Keratinocyte (primary cell): Measurements from ENCODE around the gene CSTB. TPM values are rescaled to one million over a fixed set of nuclear protein-coding genes. Genes with fewer than 3 reads are reported as not detected.

Experiments
- DNase-seq: peaks from one replicate; pipeline ENCODE4 v3.0.0-alpha.2; 2011; ENCODE audit warnings: low read depth, missing footprints, low spot score
- FAIRE-seq: peaks from 2 replicates; lab custom pipeline; 2011; peaks lifted over from hg19 to GRCh38; lab: Jason Lieb, UNC
- H2AFZ ChIP-seq: 2 replicates; pipeline ENCODE4 v1.6.0; 2012; ENCODE audit warnings: low read length, control low read depth, inconsistent platforms; ENCODE audit not compliant: control insufficient read depth
- H3K27ac ChIP-seq: 2 replicates; pipeline ENCODE4 v1.5.1; 2011; ENCODE audit warnings: low read length; ENCODE audit not compliant: control insufficient read depth, insufficient read depth
- H3K27me3 ChIP-seq: 3 replicates; pipeline ENCODE4 v1.6.0; 2011; ENCODE audit warnings: low read length; ENCODE audit not compliant: control insufficient read depth, insufficient read depth; ENCODE audit errors: extremely low read depth
- H3K36me3 ChIP-seq, 2 experiments: 2 replicates in 1 of 2; 3 replicates in 1 of 2; pipeline ENCODE4 v1.5.1; 2011; ENCODE audit warnings: low read length in 2 of 2, mild to moderate bottlenecking in 1 of 2; ENCODE audit not compliant: control insufficient read depth in 2 of 2, insufficient read depth in 2 of 2; ENCODE audit errors: extremely low read depth in 1 of 2
- H3K4me1 ChIP-seq: 3 replicates; pipeline ENCODE4 v1.5.1; 2011; ENCODE audit warnings: low read length; ENCODE audit not compliant: control insufficient read depth, insufficient read depth; ENCODE audit errors: extremely low read depth
- H3K4me2 ChIP-seq: 3 replicates; pipeline ENCODE4 v1.6.0; 2011; ENCODE audit warnings: low read depth, low read length; ENCODE audit not compliant: control insufficient read depth, insufficient read depth; ENCODE audit errors: extremely low read depth
- H3K4me3 ChIP-seq, 3 experiments: fragments of 200-600 bp in 1 of 3; sonication (generic) in 1 of 3; 2 replicates in 2 of 3; 3 replicates in 1 of 3; pipeline ENCODE4 v1.5.1; 2011 to 2016; ENCODE audit warnings: low read length in 3 of 3, mild to moderate bottlenecking in 3 of 3, control low read depth in 2 of 3, inconsistent platforms in 1 of 3, low read depth in 1 of 3, mixed read lengths in 1 of 3, mixed run types in 1 of 3, moderate library complexity in 1 of 3; ENCODE audit not compliant: control insufficient read depth in 2 of 3, insufficient read depth in 2 of 3; ENCODE audit errors: extremely low read depth in 1 of 3
- H3K79me2 ChIP-seq: 2 replicates; pipeline ENCODE4 v1.6.0; 2012; ENCODE audit warnings: low read length; ENCODE audit not compliant: control insufficient read depth, insufficient read depth
- H3K9ac ChIP-seq: 3 replicates; pipeline ENCODE4 v1.6.0; 2011; ENCODE audit warnings: low read length; ENCODE audit not compliant: control insufficient read depth, insufficient read depth; ENCODE audit errors: extremely low read depth
- H3K9me1 ChIP-seq: 3 replicates; pipeline ENCODE4 v1.6.0; 2011; ENCODE audit warnings: low read length; ENCODE audit not compliant: control insufficient read depth, insufficient read depth; ENCODE audit errors: extremely low read depth
- H3K9me3 ChIP-seq: 2 replicates; pipeline ENCODE4 v1.5.1; 2012; ENCODE audit warnings: low read depth, low read length; ENCODE audit not compliant: control insufficient read depth
- H4K20me1 ChIP-seq: 3 replicates; pipeline ENCODE4 v1.6.0; 2011; ENCODE audit warnings: low read length; ENCODE audit not compliant: control insufficient read depth, insufficient read depth; ENCODE audit errors: extremely low read depth
- EZH2 ChIP-seq: IDR thresholded peaks from one replicate; pipeline ENCODE4 v1.6.1; 2012; ENCODE audit warnings: inconsistent platforms, mild to moderate bottlenecking, low read length, moderate library complexity
- dilution Hi-C: fragments of 300-500 bp; cut with MboI; formaldehyde crosslinking; loops from one replicate; pipeline ENCODE4 v1.7.0; 2020; ENCODE audit warnings: low sequenced_read_pairs; ENCODE audit not compliant: extremely low pct_ligation_motif_present
- polyA plus RNA-seq, 5 experiments: library from polyadenylated mRNA; depleted of rRNA in 3 of 5; stranded (reverse) in 3 of 5; stranded (forward) in 1 of 5; unstranded in 1 of 5; fragments of >200 nt; gene quantifications; 1 replicate in 1 of 5; 2 replicates in 3 of 5; 3 replicates in 1 of 5; pipeline versions ENCODE4 v1.2.1 to v1.2.3, GENCODE V29; 2011 to 2012; ENCODE audit warnings: missing spikeins in 2 of 5, low read depth in 1 of 5, low replicate concordance in 1 of 5
- TF ChIP-seq, protein P1 (sequence below), 3 experiments: IDR thresholded peaks in 1 of 3; conservative IDR thresholded peaks in 1 of 3; optimal IDR thresholded peaks in 1 of 3; 2 replicates in 2 of 3; 3 replicates in 1 of 3; pipeline versions ENCODE3 to v1.5.1; 2011; ENCODE audit warnings: low read length in 3 of 3, mild to moderate bottlenecking in 3 of 3, moderate library complexity in 2 of 3, control low read depth in 1 of 3, inconsistent platforms in 1 of 3; ENCODE audit not compliant: insufficient read depth in 2 of 3; ENCODE audit errors: extremely low read depth in 1 of 3

Gene CSTB
- polyA plus RNA-seq, 1 donor (not counting 4 experiments of a cell fraction or from before 2014, with no cell fraction given) = 126 TPM

DNA sequence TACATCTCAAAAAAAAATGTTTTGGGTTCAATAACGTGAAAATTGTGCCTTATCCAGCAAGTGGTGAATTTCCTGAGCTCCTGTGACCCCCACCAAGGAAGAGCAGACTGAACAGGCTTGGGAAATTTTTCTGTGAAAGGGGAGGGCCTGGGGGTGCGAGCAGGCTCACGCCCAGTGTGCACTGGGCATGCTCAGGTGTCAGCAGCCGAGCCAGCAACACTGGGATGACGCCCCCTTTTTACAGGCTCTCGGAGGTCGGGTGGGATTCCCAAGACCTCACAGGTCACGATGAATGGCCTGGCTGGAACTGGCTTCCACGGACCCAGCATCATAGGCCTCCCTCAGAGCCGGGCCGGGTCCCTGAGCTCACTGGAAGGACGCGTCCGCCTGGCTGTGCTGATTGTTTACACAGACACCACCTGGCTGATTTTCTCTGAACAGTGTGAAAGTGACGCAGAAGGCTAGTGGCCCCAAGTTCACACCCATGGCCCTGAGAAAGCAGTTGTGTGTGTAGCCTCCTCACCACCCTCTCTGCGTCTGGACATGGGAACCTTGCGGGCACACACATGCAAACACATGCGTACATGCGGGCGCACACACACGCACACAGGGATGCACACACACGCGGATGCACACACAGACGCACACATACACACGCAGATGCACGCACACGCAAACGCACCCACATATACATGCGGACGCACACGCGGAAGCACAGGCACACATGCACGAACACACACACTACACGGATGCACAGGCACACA is 9.2 kb downstream of the CSTB start:
- Histone ChIP-seq H3K9me3 (no peaks in the 10 kb centered on the region), H3K4me1 (peaks cover 49% of the 10 kb centered on the region), H2AFZ (no peak overlapping the region)

DNA sequence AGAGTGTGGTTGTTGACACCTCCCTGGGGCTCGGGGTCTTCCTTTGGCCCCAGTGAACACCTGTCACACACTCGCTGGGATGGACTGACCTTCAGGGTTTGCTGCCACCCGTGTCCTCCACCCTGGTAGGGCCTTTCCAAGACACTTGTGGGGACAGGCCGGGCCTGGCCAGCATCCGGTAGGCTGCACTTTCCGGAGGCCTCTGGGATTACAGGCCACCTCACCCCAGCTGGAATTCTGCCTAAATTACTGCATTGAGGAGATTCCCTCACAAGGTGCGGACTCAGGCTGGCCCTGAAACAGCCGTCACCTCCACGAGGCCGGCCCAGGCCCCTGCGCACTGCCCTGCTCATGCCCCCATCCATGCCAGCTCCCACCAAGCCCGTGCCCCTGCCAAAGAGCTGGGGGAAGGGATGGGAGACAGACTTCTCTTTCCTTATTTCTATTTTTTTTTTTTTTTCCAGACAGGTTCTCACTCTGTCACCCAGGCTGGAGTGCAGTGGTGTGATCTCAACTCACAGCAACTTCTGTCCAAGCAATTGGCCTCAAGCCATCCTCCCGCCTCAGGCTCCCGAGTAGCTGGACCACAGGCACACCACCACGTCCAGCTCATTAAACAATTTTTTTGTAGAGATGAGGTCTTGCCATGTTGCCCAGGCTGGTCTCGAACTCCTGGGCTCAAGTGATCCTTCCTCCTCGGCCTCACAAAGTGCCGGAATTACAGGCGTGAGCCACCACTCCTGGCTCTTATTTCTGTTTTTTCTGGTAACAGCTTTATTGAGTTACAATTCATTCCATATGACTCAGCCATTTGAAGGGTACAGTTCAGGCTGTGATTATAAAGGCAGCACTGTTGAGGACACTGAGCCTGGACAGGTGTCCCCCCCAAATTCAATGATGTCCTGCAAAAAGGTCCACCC is 11.3 kb downstream of the CSTB start:
- H3K4me3 ChIP-seq = no peak overlapping the region
- TF ChIP-seq, protein P1, sequence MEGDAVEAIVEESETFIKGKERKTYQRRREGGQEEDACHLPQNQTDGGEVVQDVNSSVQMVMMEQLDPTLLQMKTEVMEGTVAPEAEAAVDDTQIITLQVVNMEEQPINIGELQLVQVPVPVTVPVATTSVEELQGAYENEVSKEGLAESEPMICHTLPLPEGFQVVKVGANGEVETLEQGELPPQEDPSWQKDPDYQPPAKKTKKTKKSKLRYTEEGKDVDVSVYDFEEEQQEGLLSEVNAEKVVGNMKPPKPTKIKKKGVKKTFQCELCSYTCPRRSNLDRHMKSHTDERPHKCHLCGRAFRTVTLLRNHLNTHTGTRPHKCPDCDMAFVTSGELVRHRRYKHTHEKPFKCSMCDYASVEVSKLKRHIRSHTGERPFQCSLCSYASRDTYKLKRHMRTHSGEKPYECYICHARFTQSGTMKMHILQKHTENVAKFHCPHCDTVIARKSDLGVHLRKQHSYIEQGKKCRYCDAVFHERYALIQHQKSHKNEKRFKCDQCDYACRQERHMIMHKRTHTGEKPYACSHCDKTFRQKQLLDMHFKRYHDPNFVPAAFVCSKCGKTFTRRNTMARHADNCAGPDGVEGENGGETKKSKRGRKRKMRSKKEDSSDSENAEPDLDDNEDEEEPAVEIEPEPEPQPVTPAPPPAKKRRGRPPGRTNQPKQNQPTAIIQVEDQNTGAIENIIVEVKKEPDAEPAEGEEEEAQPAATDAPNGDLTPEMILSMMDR (optimal IDR thresholded peaks at IDR 0.05 in 1 of 3, IDR thresholded peaks at IDR 0.05 in 1 of 3, conservative IDR thresholded peaks at IDR 0.05 in 1 of 3; ENCODE audit: extremely low read depth in 1 of 3, insufficient read depth in 2 of 3, low read length in 3 of 3) = no peak
- no peak for TF ChIP-seq EZH2
- peaks cover 9 to 22% of the 10 kb centered on the region in 2 experiments for H3K36me3 ChIP-seq
- H2AFZ ChIP-seq = no peak overlapping the region
- H3K27ac ChIP-seq = peak overlapping the region; percentile 40
- no peak overlapping the region for H3K4me2 ChIP-seq
- H3K27me3 ChIP-seq = no peaks in the 10 kb centered on the region
- dilution Hi-C loops = no loop called here
- no peaks in the 10 kb centered on the region for H3K79me2 ChIP-seq
- peaks cover 49% of the 10 kb centered on the region for H3K4me1 ChIP-seq
- DNase-seq (no peak), FAIRE-seq (no peak)
- H3K9ac ChIP-seq = no peak overlapping the region
- peaks cover 8% of the 10 kb centered on the region for H4K20me1 ChIP-seq
- no peaks in the 10 kb centered on the region for H3K9me1 ChIP-seq
- no peaks in the 10 kb centered on the region for H3K9me3 ChIP-seq

More for the DNA sequence above, 9.2 kb downstream of the CSTB start:
- H4K20me1 ChIP-seq = peaks cover 6% of the 10 kb centered on the region
- FAIRE-seq (no peak), DNase-seq (no peak)
- no peak for TF ChIP-seq EZH2
- TF ChIP-seq, protein P1 (optimal IDR thresholded peaks at IDR 0.05 in 1 of 3, IDR thresholded peaks at IDR 0.05 in 1 of 3, conservative IDR thresholded peaks at IDR 0.05 in 1 of 3; ENCODE audit: extremely low read depth in 1 of 3, insufficient read depth in 2 of 3, low read length in 3 of 3) = no peak
- peaks cover 0 to 14% of the 10 kb centered on the region in 2 experiments for H3K36me3 ChIP-seq
- H3K27ac ChIP-seq = no peak overlapping the region
- dilution Hi-C loops = no loop called here
- no peak overlapping the region for H3K4me3 ChIP-seq
- H3K79me2 ChIP-seq = no peaks in the 10 kb centered on the region
- no peaks in the 10 kb centered on the region for H3K27me3 ChIP-seq
- no peaks in the 10 kb centered on the region for H3K9me1 ChIP-seq
- H3K9ac ChIP-seq = no peak overlapping the region
- no peak overlapping the region for H3K4me2 ChIP-seq
